Activated CD4-positive, alpha-beta T cell treated with anti-CD3 and anti-CD28 coated beads, Interleukin-2, amount 50 U/mL, for 1 hour (primary cell): ENCODE data around the gene PRKG1.

ENCODE experiments used
- DNase-seq: peaks from one replicate; pipeline ENCODE4 v3.0.0-alpha.2; 2020

Gene PRKG1

DNA sequence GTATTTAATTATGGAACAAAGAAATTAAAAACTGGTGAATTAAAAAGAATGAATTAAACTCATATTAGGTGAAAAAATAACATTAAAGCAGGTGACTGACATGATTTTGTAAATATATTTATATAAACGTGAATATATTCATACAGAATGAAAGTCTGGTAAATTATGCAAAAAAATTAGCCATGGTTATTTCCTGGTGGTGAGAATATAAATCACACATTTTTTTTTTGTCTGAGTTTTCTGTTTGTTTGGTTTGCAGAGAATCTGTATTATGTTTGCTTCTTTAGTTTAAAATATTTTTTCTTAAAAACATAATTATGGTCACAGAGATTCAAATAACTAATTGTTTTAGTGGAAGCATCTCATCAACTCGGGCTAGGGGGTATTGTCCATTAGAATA is 698.1 kb downstream of the PRKG1 start:
- DNase-seq, result no peak

DNA sequence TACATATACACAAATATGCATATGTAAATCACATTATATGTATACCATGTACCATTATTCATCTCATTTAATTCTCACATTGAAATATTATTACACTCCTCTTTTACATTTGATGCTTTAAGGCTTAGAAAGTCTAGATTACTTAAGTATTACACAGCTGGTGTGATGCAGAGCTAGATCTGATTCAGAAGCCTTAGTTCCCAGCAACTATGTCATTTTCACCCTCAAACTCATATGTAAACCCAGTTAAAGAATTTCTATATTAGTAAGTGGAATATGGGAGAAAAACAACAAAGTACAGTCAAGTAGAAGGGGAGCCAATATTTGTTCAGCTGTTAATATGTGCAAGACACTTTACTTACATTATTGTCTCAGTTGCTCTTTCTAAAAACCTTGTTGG is 699.4 kb downstream of the PRKG1 start:
- DNase-seq, result no peak

- DNase-seq, result no peak
Observed at GRCh38 chr10:51783941-51784340, 709.7 kb downstream of the PRKG1 start.

DNA sequence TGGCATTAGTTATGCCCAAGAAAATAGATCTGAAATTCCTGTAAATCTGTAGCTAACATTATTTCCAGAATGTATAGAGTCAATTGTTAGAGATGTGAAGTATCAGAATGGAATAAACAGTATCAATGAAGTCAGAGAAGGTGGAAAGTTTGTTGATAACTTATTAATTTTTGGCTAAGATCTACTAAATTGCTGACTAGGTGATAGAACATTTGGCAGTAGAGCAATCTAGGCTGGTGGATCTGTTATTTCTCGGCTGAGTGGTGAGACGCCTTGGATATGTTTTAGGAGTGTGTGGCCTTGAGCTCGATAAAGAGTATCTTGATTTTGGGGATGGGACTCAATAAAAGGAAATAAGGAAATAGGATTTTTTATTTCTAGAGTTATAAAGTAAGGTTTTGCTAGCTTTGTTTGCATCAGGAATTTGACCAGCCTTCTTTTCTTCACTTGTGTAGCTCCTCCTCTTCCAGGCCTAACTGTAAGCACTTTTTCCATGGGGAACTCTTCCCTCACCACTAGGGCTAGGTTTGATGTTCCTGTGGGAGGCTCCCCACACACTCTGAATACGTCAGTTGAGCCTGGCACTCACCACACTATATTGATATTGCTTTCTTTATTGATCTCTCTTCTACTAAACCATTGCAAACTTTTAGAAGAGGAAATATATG is 711.9 kb downstream of the PRKG1 start:
- DNase-seq, result no peak

- no peak for DNase-seq
Observed at GRCh38 chr10:51786684-51787035, 712.4 kb downstream of the PRKG1 start.

DNA sequence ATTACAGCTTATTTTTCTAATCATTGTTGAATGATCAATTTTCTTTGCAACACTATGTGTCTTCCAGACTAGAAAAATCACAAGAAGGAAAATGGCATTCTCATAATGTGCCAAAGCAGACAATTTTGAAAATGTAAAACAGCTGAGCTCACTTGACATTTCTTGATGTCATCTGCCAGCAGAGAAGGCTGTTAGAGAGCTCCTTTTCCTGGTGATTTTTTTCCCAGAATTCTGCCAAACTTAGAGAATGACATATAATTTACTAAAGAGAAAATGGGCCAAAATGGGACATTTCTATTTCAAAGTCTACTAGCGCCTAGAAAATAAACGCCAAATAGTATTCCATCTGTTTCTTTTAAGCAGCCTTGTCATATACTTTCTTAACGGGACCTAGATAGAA is 714.0 kb downstream of the PRKG1 start:
- DNase-seq, result no peak

DNA sequence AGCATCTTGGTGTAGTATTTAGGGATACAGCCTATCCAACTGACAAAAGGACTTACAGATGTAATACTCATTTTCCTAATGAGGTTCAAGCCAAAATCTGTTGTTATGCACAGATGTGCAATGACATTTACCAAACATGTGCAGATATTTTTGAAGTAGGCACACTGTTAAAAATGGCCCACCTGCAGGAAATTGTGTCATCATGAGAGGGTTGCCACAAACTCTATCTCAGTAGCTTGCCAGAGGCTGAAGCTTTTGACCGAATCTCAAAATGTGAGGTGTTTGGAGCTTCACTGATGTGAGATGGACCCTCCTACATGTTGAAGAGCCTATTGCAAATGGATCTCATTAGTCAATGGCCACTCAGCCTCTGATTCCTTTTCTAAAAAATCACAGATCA is 714.8 kb downstream of the PRKG1 start:
- no peak for DNase-seq

DNA sequence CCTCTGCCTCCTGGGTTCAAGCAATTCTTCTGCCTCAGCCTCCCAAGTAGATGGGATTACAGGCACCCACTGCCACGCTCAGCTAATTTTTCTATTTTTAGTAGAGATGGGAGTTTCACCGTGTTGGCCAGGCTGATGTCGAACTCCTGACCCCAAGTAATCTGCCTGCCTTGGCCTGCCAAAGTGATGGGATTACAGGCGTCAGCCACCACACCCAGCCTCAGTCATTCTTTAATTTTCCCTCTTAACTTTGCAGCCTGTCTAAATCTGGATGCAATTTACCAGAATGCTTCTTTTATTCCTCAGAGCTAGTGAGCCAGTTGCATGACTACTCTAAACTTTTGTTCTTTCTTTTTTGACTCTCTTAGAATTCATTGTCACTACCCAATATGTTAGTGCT is 715.6 kb downstream of the PRKG1 start:
- no peak for DNase-seq

DNA sequence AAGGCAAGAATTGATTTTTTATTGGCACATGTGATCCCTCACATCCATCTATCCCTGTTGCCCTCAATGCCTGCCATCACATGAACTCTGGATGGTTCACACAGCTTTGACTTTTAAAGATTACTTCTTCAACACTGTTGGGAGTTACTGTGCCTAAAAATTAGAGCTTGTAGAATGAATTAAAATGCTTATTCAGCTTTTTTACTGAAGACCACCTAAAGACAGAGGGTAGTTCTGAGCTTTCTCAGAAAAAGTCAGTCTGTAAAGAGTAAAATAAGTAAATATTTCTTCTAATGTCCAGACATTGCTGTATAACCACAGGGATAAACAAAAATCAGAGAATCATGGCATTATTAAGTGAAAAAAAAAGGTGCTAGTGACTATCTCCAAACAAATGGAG is 718.4 kb downstream of the PRKG1 start:
- no peak for DNase-seq

DNA sequence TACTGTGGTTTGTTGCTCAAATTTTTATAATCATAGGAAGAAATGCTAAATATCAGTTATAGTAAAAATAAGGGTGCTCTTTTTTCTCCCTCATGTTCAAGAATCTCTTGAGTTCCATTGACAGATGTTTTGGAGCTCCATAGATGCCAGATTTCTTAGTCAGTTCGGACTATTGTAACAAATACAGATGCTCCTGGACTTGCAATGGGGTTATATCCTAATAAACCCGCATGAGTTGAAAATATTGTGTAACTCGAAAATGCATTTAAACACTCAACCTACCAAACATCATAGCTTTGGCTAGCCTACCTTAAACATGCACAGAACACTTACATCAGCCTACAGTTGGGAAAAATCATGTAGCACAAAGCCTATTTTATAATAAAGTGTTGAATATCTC is 725.8 kb downstream of the PRKG1 start:
- no peak for DNase-seq

GRCh38 chr10:51800725-51801424 is 726.6 kb downstream of the PRKG1 start:
- no peak for DNase-seq

DNA sequence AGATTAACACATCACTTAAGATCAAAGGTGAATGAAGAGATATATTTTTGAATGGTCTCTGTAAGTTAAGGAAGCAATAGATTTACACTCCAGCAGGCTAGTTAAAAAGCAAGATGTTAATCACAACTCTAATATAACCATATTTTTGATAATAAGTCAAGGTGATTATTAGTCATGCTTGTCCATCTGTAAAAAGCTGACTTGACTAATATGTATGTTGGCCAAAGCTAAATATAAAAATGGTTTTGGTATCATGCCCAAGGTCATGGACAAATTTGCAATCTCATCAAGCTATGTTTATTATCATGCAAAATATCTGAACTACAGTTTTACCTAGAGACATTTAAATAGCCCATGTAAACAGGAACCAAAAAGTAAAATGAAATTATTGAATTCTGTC is 727.7 kb downstream of the PRKG1 start:
- DNase-seq, result no peak

DNA sequence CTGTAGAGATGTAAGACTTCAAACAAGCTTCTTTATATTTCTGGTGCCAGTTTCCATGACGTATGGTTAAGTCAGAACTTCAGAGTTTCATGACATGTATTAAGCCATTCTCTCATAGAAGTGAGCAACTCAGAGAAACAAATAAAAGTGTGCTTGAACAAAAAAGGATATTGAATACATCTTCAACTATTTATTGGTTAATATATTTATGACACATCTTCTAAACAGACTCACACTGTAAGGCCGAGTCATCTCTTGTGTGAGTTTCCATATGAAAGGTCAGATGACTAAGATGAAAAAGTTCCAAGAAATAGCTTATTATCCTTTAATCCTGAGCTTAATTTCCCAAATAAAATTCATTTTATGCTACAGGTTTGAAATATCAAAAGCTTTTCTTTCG is 730.6 kb downstream of the PRKG1 start:
- no peak for DNase-seq

DNA sequence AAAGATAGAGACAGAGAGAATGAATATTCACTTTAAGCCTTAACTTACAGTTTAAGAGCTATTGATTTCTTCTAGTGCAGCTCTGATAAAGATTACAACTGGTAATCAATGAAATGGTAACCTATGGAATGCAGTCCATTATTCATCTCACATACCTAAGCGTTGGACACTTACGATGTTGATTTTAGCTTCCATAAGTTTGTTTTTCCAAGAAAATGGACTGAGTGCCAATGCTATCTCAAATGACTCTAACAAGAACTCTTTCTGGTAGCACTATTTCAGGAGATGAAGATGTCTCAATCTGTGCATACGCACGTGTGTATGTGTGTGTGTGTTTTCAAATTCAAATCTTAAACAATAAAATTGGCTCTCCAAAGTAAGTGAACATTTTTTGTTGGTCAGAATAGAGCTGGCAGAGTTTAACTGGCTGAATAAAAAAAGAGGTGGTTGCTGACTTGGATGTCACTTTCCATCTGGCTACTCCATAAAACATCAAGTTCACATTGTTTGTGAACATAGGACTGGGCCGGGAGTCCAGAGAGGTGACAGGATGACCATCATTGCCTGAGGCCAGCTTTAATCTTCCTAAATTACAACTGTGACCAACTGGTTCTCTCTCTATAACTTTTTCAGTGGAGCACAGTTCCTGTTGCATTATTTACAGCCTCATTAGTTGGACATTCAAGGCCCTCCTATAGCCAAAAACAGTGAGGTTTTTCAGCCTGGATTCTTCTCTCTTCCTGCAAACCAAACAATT is 732.0 kb downstream of the PRKG1 start:
- DNase-seq, result no peak

DNA sequence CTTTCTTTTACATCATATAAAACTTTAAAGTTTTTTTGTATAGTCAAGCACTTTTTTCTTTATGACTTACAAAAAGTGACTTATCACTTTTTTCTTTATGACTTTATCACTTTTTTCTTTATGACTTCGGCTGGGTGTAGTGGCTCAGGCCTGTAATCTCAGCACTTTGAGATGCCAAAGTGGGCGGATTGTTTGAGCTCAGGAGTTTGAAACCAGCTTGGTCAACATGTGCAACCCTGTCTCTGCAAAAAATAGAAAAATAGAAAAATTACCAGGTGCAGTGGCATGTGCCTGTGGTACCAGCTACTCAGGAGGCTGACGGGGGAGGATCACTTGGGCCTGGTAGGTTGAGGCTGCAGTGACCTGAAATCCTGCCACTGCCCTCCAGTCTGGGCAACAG is 733.9 kb downstream of the PRKG1 start:
- DNase-seq, result no peak

- no peak for DNase-seq
Observed at GRCh38 chr10:51815723-51816122, 741.4 kb downstream of the PRKG1 start.

DNA sequence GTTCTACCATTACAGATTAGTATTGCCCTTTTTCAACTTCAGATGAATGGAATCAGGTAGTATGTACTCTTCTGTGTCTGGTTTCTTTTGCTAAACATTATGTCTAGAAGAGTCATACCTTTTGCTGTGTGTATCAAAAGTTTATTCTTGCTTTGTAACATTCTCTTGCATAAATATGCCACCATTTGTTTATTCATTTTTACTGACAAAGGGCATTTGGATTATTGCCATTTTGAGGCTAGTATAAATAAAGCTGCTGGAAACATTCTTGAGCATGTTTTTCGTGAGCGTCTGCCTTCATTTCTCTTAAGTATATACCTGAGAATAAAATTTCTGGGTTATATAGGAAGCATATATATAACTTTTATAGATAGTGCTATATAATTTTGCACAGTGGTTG is 746.8 kb downstream of the PRKG1 start:
- no peak for DNase-seq

DNA sequence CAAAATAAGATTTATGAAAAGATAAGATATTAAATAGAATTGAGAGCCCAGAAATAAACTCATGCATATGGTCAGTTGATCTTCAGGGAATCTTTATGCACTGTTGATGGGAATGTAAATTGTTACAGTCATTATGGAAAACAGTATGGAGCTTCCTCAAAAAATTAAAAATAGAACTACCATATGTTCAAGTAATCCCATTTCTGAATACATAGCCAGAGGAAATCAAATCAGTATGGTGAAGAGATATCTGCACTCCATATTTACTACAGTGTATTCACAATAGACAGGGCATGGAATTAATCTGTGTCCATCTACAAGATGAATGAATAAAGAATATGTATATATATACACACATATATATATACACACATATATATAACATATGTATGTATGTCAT is 747.5 kb downstream of the PRKG1 start:
- no peak for DNase-seq

DNA sequence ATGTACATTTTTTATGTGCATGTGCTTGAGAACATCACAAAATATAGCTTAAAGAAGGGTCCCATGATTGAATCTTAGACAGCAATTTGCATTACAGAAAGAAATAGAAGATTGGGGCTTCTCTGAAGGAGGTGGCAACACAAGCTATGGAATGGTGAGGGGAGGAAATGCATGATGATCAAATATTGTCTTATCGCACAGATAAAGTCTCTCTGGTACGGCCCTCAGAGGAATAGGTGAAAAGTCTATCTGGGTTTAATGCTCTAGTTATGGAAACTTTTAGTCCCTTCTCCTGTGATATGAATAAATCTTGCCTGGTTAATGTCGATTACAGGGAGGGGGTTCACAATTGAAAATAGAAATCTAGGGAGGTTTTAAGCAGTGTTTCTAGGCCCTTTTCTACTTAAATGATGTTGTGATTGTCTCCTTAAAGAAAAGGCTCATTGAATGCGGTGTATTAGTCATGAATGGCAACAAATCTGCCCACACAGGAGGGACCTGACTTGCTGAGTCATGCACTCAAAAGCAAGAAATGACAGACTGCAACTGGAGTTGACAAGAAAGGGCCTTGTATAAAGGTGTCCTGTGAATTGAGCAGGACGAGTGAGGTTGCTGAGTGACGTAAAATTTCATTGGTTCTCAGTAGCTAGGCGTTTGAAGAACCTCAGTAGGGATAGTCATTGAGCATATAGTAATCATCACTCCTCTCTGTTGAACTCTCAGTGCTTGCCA is 758.5 kb downstream of the PRKG1 start:
- DNase-seq, result no peak

GRCh38 chr10:51834548-51834947 is 760.3 kb downstream of the PRKG1 start:
- DNase-seq, result no peak

- no peak for DNase-seq
Observed at GRCh38 chr10:51838471-51838870, 764.2 kb downstream of the PRKG1 start.

DNA sequence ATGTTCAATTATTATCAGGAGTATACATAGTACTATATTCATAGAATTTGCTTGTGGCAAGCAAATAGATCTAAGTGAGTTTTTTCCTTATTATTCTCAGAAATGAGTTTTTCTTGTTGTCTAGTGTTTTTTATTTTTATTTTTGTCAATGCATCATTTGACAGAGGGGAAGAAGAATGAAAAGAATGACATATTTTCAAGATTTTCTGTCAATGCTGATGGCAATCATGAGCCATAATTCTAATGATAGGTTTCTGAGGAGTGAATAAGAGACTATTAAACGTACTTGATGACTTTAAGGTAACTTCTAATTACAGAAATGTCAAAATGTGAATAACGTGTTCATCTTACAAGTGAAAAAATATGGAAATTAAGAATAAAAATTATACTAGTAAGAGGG is 769.7 kb downstream of the PRKG1 start:
- DNase-seq, result no peak

GRCh38 chr10:51846856-51847506 is 772.7 kb downstream of the PRKG1 start:
- DNase-seq, result no peak
